Heart right ventricle (tissue), 16 donors: Measurements from ENCODE around the gene BET1L. TPM values are rescaled to one million over a fixed set of nuclear protein-coding genes. Genes with fewer than 3 reads are reported as not detected.

Experiments used
- ATAC-seq, 8 donors: fragments of 200-7000 bp; cut with Tn5 transposase; one replicate each; pipeline ENCODE4 v1.9.1; 2020; ENCODE audit warnings: mild to moderate bottlenecking in 8 of 8, moderate library complexity in 8 of 8, moderate number of reproducible peaks in 1 of 8
- DNase-seq, 2 donors: peaks; one replicate each; pipeline ENCODE4 v3.0.0-alpha.2; 2020
- H3K27ac ChIP-seq, 10 donors: fragments of 200-600 bp; sonication (generic) in 2 of 10; one replicate each; pipeline versions ENCODE4 v1.5.0 to v1.8.0; 2020 to 2022; ENCODE audit warnings: mild to moderate bottlenecking in 3 of 10
- H3K27me3 ChIP-seq, 7 donors: fragments of 200-600 bp; one replicate each; pipeline ENCODE4 v1.8.0; 2021 to 2022; ENCODE audit warnings: mild to moderate bottlenecking in 2 of 7
- H3K36me3 ChIP-seq, 9 donors: fragments of 200-600 bp; sonication (generic) in 1 of 9; one replicate each; pipeline versions ENCODE4 v1.5.0 to v1.8.0; 2020 to 2022; ENCODE audit warnings: mild to moderate bottlenecking in 2 of 9
- H3K4me1 ChIP-seq, 9 donors: fragments of 200-600 bp; sonication (generic) in 1 of 9; one replicate each; pipeline versions ENCODE4 v1.5.0 to v1.8.0; 2020 to 2022; ENCODE audit warnings: mild to moderate bottlenecking in 4 of 9
- H3K4me3 ChIP-seq, 10 donors: fragments of 200-600 bp; sonication (generic) in 2 of 10; one replicate each; pipeline versions ENCODE4 v1.5.0 to v1.8.0; 2020 to 2022; ENCODE audit warnings: mild to moderate bottlenecking in 7 of 10, moderate library complexity in 2 of 10
- H3K9me3 ChIP-seq, 11 donors: fragments of 200-600 bp in 10 of 11; sonication (generic) in 2 of 11; one replicate each; pipeline versions ENCODE4 v1.5.0 to v1.8.0; 2013 to 2022; ENCODE audit warnings: mild to moderate bottlenecking in 2 of 11, control low read depth in 1 of 11, moderate library complexity in 1 of 11
- CTCF ChIP-seq, 9 donors: fragments of 200-600 bp; sonication (generic) in 2 of 9; IDR thresholded peaks; one replicate each; pipeline versions ENCODE4 v1.5.0 to v1.8.0; 2021 to 2022; ENCODE audit warnings: antibody characterized with exemption in 9 of 9, mild to moderate bottlenecking in 5 of 9, moderate library complexity in 1 of 9
- WGBS, 2 donors: extraction: QIAGEN DNeasy Blood & Tissue Kit; methylation state at CpG; one replicate each; pipeline ENCODE4 v1.1.7; 2013; ENCODE audit warnings: inconsistent platforms in 1 of 2; 5-methylcytosine and 5-hydroxymethylcytosine counted together
- intact Hi-C, 10 donors: fragments of 100-400 bp; cut with DNase I; formaldehyde crosslinking; loops; one replicate each; pipeline versions ENCODE4 v1.11.1 to v1.14.2; 2022
- polyA plus RNA-seq, 2 donors: library from polyadenylated mRNA; stranded (reverse); fragments of 200-250 nt; gene quantifications; one replicate each; pipeline ENCODE4 v1.2.3, GENCODE V29; 2013
- total RNA-seq, 10 donors: library from RNA; stranded (reverse); fragmentation: NEBNext Ultra II Directional in 3 of 10; extraction: Animal tissue kit (Norgen Biotek cat#: 25700) in 3 of 10; gene quantifications; one replicate each; pipeline versions ENCODE4 v1.2.1 to v1.2.4, GENCODE V29; 2021 to 2023
- donor health status: Arrhythmogenic right ventricular cardiomyopathy.
- donor health status: ischemic (EF 13 %, LVEDD 7.1; RV severe dilation, severe dysfunction).
- donor health status: healthy with polysubstance abuse.
- donor health status: DM: no; HTN: yes; CAD: no.
- donor health status: DM: no; HTN: no; CAD: no.
- donor health status: ischemic (EF 25% LVEDD 6.9; RV normal size, moderate dysfunction).
- donor health status: ischemic (EF 25% LVEDD 5.7; RV mildly dilated, moderate dysfunction).
- donor health status: healthy.
- donor health status: DM: yes; HTN: yes; CAD: no.
- donor health status: Ischemic cardiomyopathy.
- donor health status: ischemic (EF 35%, LVEDD 5.7; RV mildly dilated, moderate dysfunction).
- donor health status: nonischemic (EF 11% LVEDD 7.7; RV severe dilation, severe dysfunction).
- donor health status: DM: yes; HTN: yes; CAD: no.
- donor health status: PGD.
- donor health status: ischemic (EF 29% LVEDD 5.4; RV normal size, mild dysfunction).
- donor health status: nonischemic (EF 23%, LVEDD 6.1; RV moderate dilation, normal function).

Gene BET1L
- total and polyA plus RNA-seq, 12 donors, result 12.4 to 32.0 (median 20.7) TPM

- H3K9me3 ChIP-seq, result no peaks in the 10 kb centered on the region
- intact Hi-C loops, result no loop called here
- TF ChIP-seq CTCF (IDR thresholded peaks at IDR 0.05), result no peak
- peak overlapping the region in 1 of 10 donors; percentile 36 for H3K27ac ChIP-seq
- no peak for DNase-seq
- 80 to 81% methylated on average over 6 of the region's 6 CpGs for WGBS, 2 donors
- peak in 1 of 8 donors; percentile 33 for ATAC-seq
- H3K36me3 ChIP-seq, result peaks cover 0 to 35% (median 3%) of the 10 kb centered on the region in 9 donors
- no peaks in the 10 kb centered on the region for H3K27me3 ChIP-seq
- H3K4me1 ChIP-seq, result peaks cover 0 to 20% (median 0%) of the 10 kb centered on the region in 9 donors
- H3K4me3 ChIP-seq, result no peak overlapping the region
These were observed 20.7 kb upstream of the BET1L start for GRCh38 chr11:227824-228379.

GRCh38 chr11:225734-226453, 18.7 kb upstream of the BET1L start:
- H3K36me3 ChIP-seq, result peaks cover 0 to 42% (median 3%) of the 10 kb centered on the region in 9 donors
- H3K27me3 ChIP-seq, result no peaks in the 10 kb centered on the region
- no peak overlapping the region for H3K4me3 ChIP-seq
- no peak for DNase-seq
- no peak for ATAC-seq
- peaks cover 0 to 37% (median 0%) of the 10 kb centered on the region in 9 donors for H3K4me1 ChIP-seq
- no peak overlapping the region for H3K27ac ChIP-seq
- intact Hi-C loops, result no loop called here
- no peaks in the 10 kb centered on the region for H3K9me3 ChIP-seq
- TF ChIP-seq CTCF (IDR thresholded peaks at IDR 0.05), result no peak
- 94% methylated on average over 10 of the region's 10 CpGs for WGBS, 2 donors

DNA sequence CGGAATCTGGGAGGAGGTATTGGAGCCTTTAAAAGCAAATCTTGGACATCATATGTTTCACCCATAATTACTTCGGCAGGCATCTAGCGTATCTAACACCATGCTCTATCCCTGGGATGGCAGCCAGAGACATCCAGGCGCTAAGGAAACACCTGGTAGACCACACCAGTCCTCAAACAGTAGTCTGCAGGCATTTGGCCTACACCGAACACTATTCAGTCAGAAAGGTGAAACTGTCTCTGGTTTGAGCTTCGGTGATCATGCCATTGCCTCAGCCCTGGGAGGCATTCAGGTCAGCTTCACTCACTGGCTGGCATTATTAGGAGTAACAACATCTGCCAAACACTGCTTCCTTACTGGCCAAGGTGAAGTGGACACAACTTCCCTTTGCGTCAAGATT, 17.2 kb upstream of the BET1L start:
- WGBS, 2 donors, result 72 to 87% methylated on average over 7 of the region's 7 CpGs
- intact Hi-C loops, result no loop called here

GRCh38 chr11:223884-224283, 16.7 kb upstream of the BET1L start:
- no peaks in the 10 kb centered on the region for H3K27me3 ChIP-seq
- H3K9me3 ChIP-seq, result no peaks in the 10 kb centered on the region
- TF ChIP-seq CTCF (IDR thresholded peaks at IDR 0.05), result no peak
- no peak for DNase-seq
- intact Hi-C loops, result no loop called here
- no peak overlapping the region for H3K4me3 ChIP-seq
- peaks cover 0 to 31% (median 0%) of the 10 kb centered on the region in 9 donors for H3K36me3 ChIP-seq
- WGBS, 2 donors, result 74 to 92% methylated on average over 7 to 9 of the region's 9 CpGs
- H3K27ac ChIP-seq, result peak overlapping the region in 2 of 10 donors; percentile 7 to 18
- H3K4me1 ChIP-seq, result peaks cover 0 to 39% (median 0%) of the 10 kb centered on the region in 9 donors
- ATAC-seq, result peak in 1 of 8 donors; percentile 14

More for the DNA sequence above, 17.2 kb upstream of the BET1L start:
- no peak for DNase-seq
- Histone ChIP-seq H3K27me3 (no peaks in the 10 kb centered on the region), H3K9me3 (no peaks in the 10 kb centered on the region), H3K27ac (peak overlapping the region in 2 of 10 donors; percentile 7 to 18), H3K4me3 (no peak overlapping the region), H3K4me1 (peaks cover 0 to 39% (median 0%) of the 10 kb centered on the region in 9 donors), H3K36me3 (peaks cover 0 to 31% (median 0%) of the 10 kb centered on the region in 9 donors)
- no peak for TF ChIP-seq CTCF (IDR thresholded peaks at IDR 0.05)
- ATAC-seq, result peak in 2 of 8 donors; percentile 52 to 61
